Measurements from ENCODE around the gene MAP2K2. TPM values are rescaled to one million over a fixed set of nuclear protein-coding genes. Genes with fewer than 3 reads are reported as not detected.

The MAP2K2 gene
- total and polyA plus RNA-seq, 9 of the 15 experiments (the other 6 are each of a cell fraction or from before 2014, with no cell fraction given) = 1.0 to 151 (median 58.3) TPM

- peak in 1 of 3 experiments; percentile 84; a peak in 2 of 6 replicates for TF ChIP-seq ZBTB11 (CRISPR knock-in tag; IDR thresholded peaks at IDR 0.05)
- no peak for TF ChIP-seq ZNF146 (CRISPR knock-in tag; IDR thresholded peaks at IDR 0.05; ENCODE audit: unreplicated experiment)
- no peak for TF ChIP-seq OTX1 (CRISPR knock-in tag; IDR thresholded peaks at IDR 0.05)
- no peak for TF ChIP-seq CREB3 (tag; conservative IDR thresholded peaks at IDR 0.05; ENCODE audit: low read depth)
- no peak for TF ChIP-seq ZBTB43 (CRISPR knock-in tag; IDR thresholded peaks at IDR 0.05)
- no peak for TF ChIP-seq MGA (IDR thresholded peaks at IDR 0.05)
- TF ChIP-seq ZNF766 (CRISPR knock-in tag; conservative IDR thresholded peaks at IDR 0.05) = peak; percentile 74; the same call in 1 of the 2 replicates
These were observed 58.3 kb downstream of the MAP2K2 start (continued) for GRCh38 chr19:4065430-4066175.
